ENCODE data around the gene UBE2G1. TPM values are rescaled to one million over a fixed set of nuclear protein-coding genes. Genes with fewer than 3 reads are reported as not detected.

The UBE2G1 gene
- total RNA-seq, 2 donors from 2014 or later, result 26.7 to 29.3 TPM

DNA sequence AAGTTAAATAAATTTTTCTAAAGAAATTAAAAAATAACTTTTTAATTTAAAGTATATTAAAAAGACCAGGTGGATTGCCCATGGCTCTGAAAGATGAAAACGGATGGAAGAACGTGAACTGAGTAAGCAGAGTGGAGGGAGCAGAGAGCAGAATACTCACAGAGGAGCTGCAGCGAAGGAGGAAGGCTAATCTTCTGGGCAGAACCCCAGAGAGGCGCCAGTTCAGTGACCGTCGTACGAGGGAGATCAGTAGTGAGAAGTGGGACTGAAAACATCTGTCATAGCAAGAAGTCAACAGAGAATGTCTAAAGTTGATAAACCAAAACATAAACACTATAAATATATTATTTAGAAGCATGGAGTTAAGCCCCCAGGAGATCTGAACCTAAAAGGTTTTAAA, 34.9 kb downstream of the UBE2G1 start:
- no peaks in the 10 kb centered on the region for H3K27me3 ChIP-seq
- DNase-seq (no peak), ATAC-seq (no peak)
- peaks cover 23% of the 10 kb centered on the region for H3K4me1 ChIP-seq
- no peak overlapping the region for H3K4me3 ChIP-seq
- intact Hi-C loops (cut with DNase I), result no loop called here
- WGBS, 2 donors, result 24 to 46% methylated on average over 7 of the region's 7 CpGs
- no peaks in the 10 kb centered on the region for H3K36me3 ChIP-seq (replicated peaks in 1 of 2; ENCODE audit: insufficient read depth in 1 of 2, low read depth in 2 of 2)
- no peak overlapping the region for H3K27ac ChIP-seq
- TF ChIP-seq POLR2A (IDR thresholded peaks at IDR 0.05), result no peak
- TF ChIP-seq, protein P1, sequence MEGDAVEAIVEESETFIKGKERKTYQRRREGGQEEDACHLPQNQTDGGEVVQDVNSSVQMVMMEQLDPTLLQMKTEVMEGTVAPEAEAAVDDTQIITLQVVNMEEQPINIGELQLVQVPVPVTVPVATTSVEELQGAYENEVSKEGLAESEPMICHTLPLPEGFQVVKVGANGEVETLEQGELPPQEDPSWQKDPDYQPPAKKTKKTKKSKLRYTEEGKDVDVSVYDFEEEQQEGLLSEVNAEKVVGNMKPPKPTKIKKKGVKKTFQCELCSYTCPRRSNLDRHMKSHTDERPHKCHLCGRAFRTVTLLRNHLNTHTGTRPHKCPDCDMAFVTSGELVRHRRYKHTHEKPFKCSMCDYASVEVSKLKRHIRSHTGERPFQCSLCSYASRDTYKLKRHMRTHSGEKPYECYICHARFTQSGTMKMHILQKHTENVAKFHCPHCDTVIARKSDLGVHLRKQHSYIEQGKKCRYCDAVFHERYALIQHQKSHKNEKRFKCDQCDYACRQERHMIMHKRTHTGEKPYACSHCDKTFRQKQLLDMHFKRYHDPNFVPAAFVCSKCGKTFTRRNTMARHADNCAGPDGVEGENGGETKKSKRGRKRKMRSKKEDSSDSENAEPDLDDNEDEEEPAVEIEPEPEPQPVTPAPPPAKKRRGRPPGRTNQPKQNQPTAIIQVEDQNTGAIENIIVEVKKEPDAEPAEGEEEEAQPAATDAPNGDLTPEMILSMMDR (IDR thresholded peaks at IDR 0.05), result no peak
- H3K9me3 ChIP-seq, result no peaks in the 10 kb centered on the region

DNA sequence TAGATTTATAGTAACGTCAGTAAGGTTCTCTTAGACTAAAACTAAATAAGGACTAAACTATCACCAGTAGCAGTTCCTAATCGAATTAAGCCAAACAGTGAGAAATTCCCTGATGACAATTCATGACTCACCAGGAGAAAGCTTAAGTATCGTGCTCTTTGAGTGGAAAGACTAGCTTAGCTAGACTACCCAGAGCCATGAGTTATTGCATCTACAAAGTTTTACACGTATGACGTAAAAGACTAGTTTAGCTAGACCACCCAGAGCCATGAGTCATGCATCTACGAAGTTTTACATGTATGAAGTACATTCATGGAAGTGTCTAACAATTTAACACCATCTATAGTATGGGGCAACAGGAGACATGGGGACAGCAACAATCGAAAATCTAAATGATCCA, 36.6 kb downstream of the UBE2G1 start:
- intact Hi-C loops (cut with DNase I), result no loop called here
- Histone ChIP-seq H3K27me3 (no peaks in the 10 kb centered on the region), H3K27ac (no peak overlapping the region), H3K4me1 (peaks cover 23% of the 10 kb centered on the region), H3K36me3 (replicated peaks in 1 of 2; ENCODE audit: insufficient read depth in 1 of 2, low read depth in 2 of 2) (no peaks in the 10 kb centered on the region), H3K9me3 (no peaks in the 10 kb centered on the region), H3K4me3 (no peak overlapping the region)
- DNase-seq (no peak), ATAC-seq (no peak)
- WGBS, 2 donors, result 56 to 65% methylated on average over 7 of the region's 7 CpGs
- TF ChIP-seq, protein P1 (IDR thresholded peaks at IDR 0.05), result no peak

DNA sequence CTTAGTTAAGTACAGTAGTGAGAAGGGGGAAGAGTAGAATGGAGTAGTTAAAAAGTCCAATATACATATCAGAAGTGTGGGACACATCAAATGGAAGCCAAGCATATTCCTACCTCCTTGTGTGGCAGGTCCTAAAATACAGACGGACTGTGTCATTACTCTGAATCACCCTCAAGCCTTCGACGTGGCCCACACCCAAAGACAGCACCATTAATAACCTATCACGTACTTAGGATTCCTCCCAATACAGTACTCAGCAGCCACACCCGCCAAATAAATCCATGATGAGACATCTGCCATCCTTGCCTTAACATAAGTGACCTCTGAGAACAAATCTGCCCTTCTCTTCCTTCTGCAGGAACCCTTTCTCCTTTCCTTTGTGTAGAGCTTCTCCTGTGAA, 38.9 kb downstream of the UBE2G1 start:
- Histone ChIP-seq H3K4me3 (no peak overlapping the region), H3K36me3 (replicated peaks in 1 of 2; ENCODE audit: insufficient read depth in 1 of 2, low read depth in 2 of 2) (no peaks in the 10 kb centered on the region), H3K27ac (no peak overlapping the region), H3K27me3 (no peaks in the 10 kb centered on the region), H3K9me3 (no peaks in the 10 kb centered on the region), H3K4me1 (peaks cover 5% of the 10 kb centered on the region)
- intact Hi-C loops (cut with DNase I), result no loop called here
- DNase-seq (no peak), ATAC-seq (no peak)
- 85 to 87% methylated on average over 5 of the region's 5 CpGs for WGBS, 2 donors
- TF ChIP-seq POLR2A (IDR thresholded peaks at IDR 0.05), result no peak
- TF ChIP-seq, protein P1 (IDR thresholded peaks at IDR 0.05), result no peak

DNA sequence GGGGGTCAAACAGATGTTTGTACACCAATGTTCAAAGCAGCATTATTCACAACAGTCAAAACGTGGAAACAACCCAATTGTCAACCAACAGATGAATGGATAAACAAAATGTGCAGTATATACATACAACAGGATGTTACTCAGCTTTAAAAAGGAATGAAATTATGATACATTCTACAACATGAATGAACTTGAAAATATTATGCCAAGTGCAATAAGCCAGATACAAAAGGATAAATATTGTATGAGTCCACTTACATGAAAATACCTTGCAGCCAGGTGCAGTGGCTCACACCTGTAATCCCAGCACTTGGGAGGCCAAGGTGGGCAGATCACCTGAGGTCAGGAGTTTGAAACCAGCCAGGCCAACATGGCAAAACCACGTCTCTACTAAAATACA, 39.9 kb downstream of the UBE2G1 start:
- DNase-seq (no peak), ATAC-seq (no peak)
- no peak overlapping the region for H3K27ac ChIP-seq
- TF ChIP-seq, protein P1 (IDR thresholded peaks at IDR 0.05), result no peak
- no peak for TF ChIP-seq POLR2A (IDR thresholded peaks at IDR 0.05)
- H3K4me3 ChIP-seq, result no peak overlapping the region
- H3K27me3 ChIP-seq, result no peaks in the 10 kb centered on the region
- no peaks in the 10 kb centered on the region for H3K9me3 ChIP-seq
- H3K36me3 ChIP-seq (replicated peaks in 1 of 2; ENCODE audit: insufficient read depth in 1 of 2, low read depth in 2 of 2), result no peaks in the 10 kb centered on the region
- intact Hi-C loops (cut with DNase I), result no loop called here
- H3K4me1 ChIP-seq, result peaks cover 5% of the 10 kb centered on the region
- WGBS, 2 donors, result 76 to 90% methylated on average over 2 of the region's 2 CpGs

DNA sequence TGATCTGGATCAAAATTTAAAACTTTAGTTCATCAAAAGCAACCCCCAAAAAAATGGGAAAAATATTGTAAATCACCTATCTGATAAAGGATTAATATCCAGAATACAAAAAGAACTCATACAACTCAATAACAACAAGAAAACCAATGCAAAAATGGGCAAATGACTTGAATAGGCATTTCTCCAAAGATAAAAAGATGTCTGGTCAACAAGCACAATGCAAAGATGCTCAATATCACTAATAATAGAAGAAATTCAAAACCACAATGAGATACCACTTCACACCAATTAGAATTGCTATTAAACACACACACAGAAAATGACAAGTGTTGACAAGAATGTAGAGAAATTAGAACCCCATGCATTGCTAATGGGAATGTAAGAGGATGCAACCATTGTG, 40.4 kb downstream of the UBE2G1 start:
- TF ChIP-seq, protein P1 (IDR thresholded peaks at IDR 0.05), result no peak
- TF ChIP-seq POLR2A (IDR thresholded peaks at IDR 0.05), result no peak
- H3K36me3 ChIP-seq (replicated peaks in 1 of 2; ENCODE audit: insufficient read depth in 1 of 2, low read depth in 2 of 2), result no peaks in the 10 kb centered on the region

More for the DNA sequence above, 40.4 kb downstream of the UBE2G1 start:
- H3K9me3 ChIP-seq, result no peaks in the 10 kb centered on the region
- no peaks in the 10 kb centered on the region for H3K27me3 ChIP-seq
- DNase-seq (no peak), ATAC-seq (no peak)
- H3K4me3 ChIP-seq, result no peak overlapping the region
- intact Hi-C loops (cut with DNase I), result no loop called here
- H3K27ac ChIP-seq, result no peak overlapping the region
- H3K4me1 ChIP-seq, result peaks cover 5% of the 10 kb centered on the region

All from body of pancreas (tissue), 4 donors.